Astrocyte of the cerebellum (primary cell): ENCODE measurements around the gene SNAI1.

Experiments
- DNase-seq: peaks from one replicate; pipeline ENCODE4 v3.0.0-alpha.2; 2011; ENCODE audit warnings: low read depth
- H3K4me3 ChIP-seq: 2 replicates; pipeline ENCODE4 v1.5.1; 2011; ENCODE audit warnings: mild to moderate bottlenecking, low read depth, low read length, moderate library complexity
- CTCF ChIP-seq: IDR thresholded peaks from 2 replicates; pipeline ENCODE4 v1.5.1; 2012; ENCODE audit warnings: low read length, low read depth, moderate library complexity, mild to moderate bottlenecking; ENCODE audit errors: missing control alignments
- in situ Hi-C: cut with HindIII; loops from 2 replicates; pipeline ENCODE4 v1.10.0; 2017; ENCODE audit warnings: low sequenced_read_pairs

Gene SNAI1

GRCh38 chr20:49981218-49982071, 1.3 kb upstream of the SNAI1 start:
- no peak for DNase-seq
- H3K4me3 ChIP-seq = no peak overlapping the region
- in situ Hi-C loops = loop anchor here (25.0 kb wide), 1 partner anchor 106 kb away; no protein-coding TSS in a partner anchor
- TF ChIP-seq CTCF = no peak

- DNase-seq = no peak
- H3K4me3 ChIP-seq = peak overlapping the region; percentile 98
- no peak for TF ChIP-seq CTCF
- in situ Hi-C loops = loop anchor here (25.0 kb wide), 1 partner anchor 105 kb away; no protein-coding TSS in a partner anchor
These were observed 771 bp upstream of the SNAI1 start for GRCh38 chr20:49982072-49982345.

- in situ Hi-C loops = loop anchor here (25.0 kb wide), 1 partner anchor 104 kb away; no protein-coding TSS in a partner anchor
- H3K4me3 ChIP-seq = peak overlapping the region; percentile 98
- no peak for TF ChIP-seq CTCF
- no peak for DNase-seq
These were observed 505 bp downstream of the SNAI1 start for GRCh38 chr20:49983123-49983847.

GRCh38 chr20:49983848-49984408, 1.1 kb downstream of the SNAI1 start:
- no peak for TF ChIP-seq CTCF
- H3K4me3 ChIP-seq = peak overlapping the region; percentile 98
- in situ Hi-C loops = loop anchor here (25.0 kb wide), 1 partner anchor 103 kb away; no protein-coding TSS in a partner anchor
- DNase-seq = no peak

GRCh38 chr20:49984426-49985153, 1.8 kb downstream of the SNAI1 start:
- TF ChIP-seq CTCF = no peak
- in situ Hi-C loops = loop anchor here (25.0 kb wide), 1 partner anchor 103 kb away; no protein-coding TSS in a partner anchor
- DNase-seq = no peak
- peak overlapping the region; percentile 98 for H3K4me3 ChIP-seq

GRCh38 chr20:49985157-49985556, 2.4 kb downstream of the SNAI1 start:
- no peak for DNase-seq
- in situ Hi-C loops = loop anchor here (25.0 kb wide), 1 partner anchor 102 kb away; no protein-coding TSS in a partner anchor
- TF ChIP-seq CTCF = no peak
- peak overlapping the region; percentile 98 for H3K4me3 ChIP-seq
